Neural cell (in vitro differentiated cells): ENCODE data around the gene HDGFL2. TPM values are rescaled to one million over a fixed set of nuclear protein-coding genes. Genes with fewer than 3 reads are reported as not detected.

ENCODE experiments used
- H2AFZ ChIP-seq: fragments of 200-600, 300-800 bp; sonication (generic), shearing (Covaris generic); 2 replicates; pipeline ENCODE4 v1.6.0; 2014; ENCODE audit warnings: low read depth, mild to moderate bottlenecking, antibody characterized with exemption, low read length, moderate library complexity
- H3F3A ChIP-seq: fragments of 200-600 bp; shearing (Covaris generic); 2 replicates; pipeline ENCODE4 v1.6.1; 2016; ENCODE audit warnings: mild to moderate bottlenecking, moderate library complexity, mixed read lengths, antibody characterized with exemption, low read length; ENCODE audit not compliant: insufficient read depth, poor library complexity, severe bottlenecking
- H3K27ac ChIP-seq: fragments of 200-600, 300-800 bp; sonication (generic), shearing (Covaris generic); 2 replicates; pipeline ENCODE4 v1.5.1; 2014; ENCODE audit warnings: mild to moderate bottlenecking, low read length, moderate library complexity
- H3K27me3 ChIP-seq: fragments of 300-800, 200-600 bp; sonication (generic), shearing (Covaris generic); 2 replicates; pipeline ENCODE4 v1.6.0; 2014; ENCODE audit warnings: mild to moderate bottlenecking, low read depth, low read length, moderate library complexity; ENCODE audit not compliant: insufficient read depth
- H3K36me3 ChIP-seq: fragments of 300-800, 200-600 bp; sonication (generic), shearing (Covaris generic); 2 replicates; pipeline ENCODE4 v1.5.1; 2014; ENCODE audit warnings: mild to moderate bottlenecking, antibody characterized with exemption, low read length, moderate library complexity; ENCODE audit not compliant: insufficient read depth
- H3K4me2 ChIP-seq: fragments of 300-800, 200-600 bp; sonication (generic), shearing (Covaris generic); 2 replicates; pipeline ENCODE4 v1.6.0; 2014; ENCODE audit warnings: mild to moderate bottlenecking, low read length
- H3K4me3 ChIP-seq: fragments of 300-800, 200-600 bp; sonication (generic), shearing (Covaris generic); 2 replicates; pipeline ENCODE4 v1.5.1; 2014; ENCODE audit warnings: mild to moderate bottlenecking, low read length, moderate library complexity
- H3K79me2 ChIP-seq: fragments of 200-600 bp; shearing (Covaris generic); replicated peaks from 2 replicates; pipeline ENCODE4 v1.6.0; 2014; ENCODE audit warnings: mild to moderate bottlenecking, low read length, moderate library complexity; ENCODE audit not compliant: insufficient read depth
- H3K9ac ChIP-seq: fragments of 300-800, 200-600 bp; sonication (generic), shearing (Covaris generic); 2 replicates; pipeline ENCODE4 v1.6.1; 2016; ENCODE audit warnings: mild to moderate bottlenecking, low read length, mixed read lengths
- H3K9me2 ChIP-seq: fragments of 200-600 bp; shearing (Covaris generic); 2 replicates; pipeline ENCODE4 v1.6.1; 2016; ENCODE audit warnings: mild to moderate bottlenecking, low read length, mixed read lengths; ENCODE audit not compliant: insufficient read depth
- H3K9me3 ChIP-seq: fragments of 200-600, 300-800 bp; sonication (generic), shearing (Covaris generic); 2 replicates; pipeline ENCODE4 v1.6.1; 2016; ENCODE audit warnings: mild to moderate bottlenecking, mixed run types, low read length, moderate library complexity, mixed read lengths
- H4K20me1 ChIP-seq: fragments of 200-600 bp; shearing (Covaris generic); 2 replicates; pipeline ENCODE4 v1.6.1; 2016; ENCODE audit warnings: mild to moderate bottlenecking, mixed run types; ENCODE audit not compliant: insufficient read depth
- EP300 ChIP-seq: fragments of 450-650 bp; conservative IDR thresholded peaks from 2 replicates; pipeline ENCODE4 v1.6.1; 2014; ENCODE audit warnings: antibody characterized with exemption, mild to moderate bottlenecking, moderate library complexity; ENCODE audit not compliant: poor library complexity, severe bottlenecking
- EZH2 ChIP-seq: fragments of 200-600, 300-800 bp; shearing (Covaris generic), sonication (generic); IDR thresholded peaks from 2 replicates; pipeline ENCODE4 v1.6.1; 2014; ENCODE audit warnings: antibody characterized with exemption, low read length, borderline replicate concordance, mild to moderate bottlenecking; ENCODE audit not compliant: insufficient read depth, poor library complexity, severe bottlenecking
- MXI1 ChIP-seq: fragments of 450-650 bp; conservative IDR thresholded peaks from 2 replicates; pipeline ENCODE4 v1.6.1; 2014; ENCODE audit warnings: antibody characterized with exemption, mild to moderate bottlenecking; ENCODE audit not compliant: poor library complexity, severe bottlenecking
- POLR2AphosphoS5 ChIP-seq: IDR thresholded peaks from 2 replicates; pipeline ENCODE4 v1.6.1; 2012
- RAD21 ChIP-seq: fragments of 450-650 bp; conservative IDR thresholded peaks from 2 replicates; pipeline ENCODE4 v1.6.1; 2014; ENCODE audit warnings: antibody characterized with exemption, mild to moderate bottlenecking, moderate library complexity
- SMC3 ChIP-seq: fragments of 450-650 bp; conservative IDR thresholded peaks from 2 replicates; pipeline ENCODE4 v1.6.1; 2014; ENCODE audit warnings: antibody characterized with exemption, mild to moderate bottlenecking, moderate library complexity; ENCODE audit not compliant: poor library complexity
- TAF1 ChIP-seq: IDR thresholded peaks from 2 replicates; pipeline ENCODE4 v1.6.1; 2012; ENCODE audit warnings: low read depth
- polyA plus RNA-seq: library from polyadenylated mRNA; depleted of rRNA; stranded (reverse); fragments of >200 nt; gene quantifications from 2 replicates; pipeline ENCODE4 v1.2.3, GENCODE V29; 2014
- TF ChIP-seq, protein P1 (sequence below): IDR thresholded peaks from 2 replicates; pipeline ENCODE4 v1.6.1; 2012; ENCODE audit warnings: borderline replicate concordance
- TF ChIP-seq, protein P2 (sequence below): fragments of 450-650 bp; IDR thresholded peaks from 2 replicates; pipeline ENCODE4 v1.5.1; 2014; ENCODE audit warnings: antibody characterized with exemption, mild to moderate bottlenecking, moderate library complexity; ENCODE audit not compliant: poor library complexity, severe bottlenecking

The HDGFL2 gene
- polyA plus RNA-seq, 1 donor from 2014 or later: 79.7 TPM

DNA sequence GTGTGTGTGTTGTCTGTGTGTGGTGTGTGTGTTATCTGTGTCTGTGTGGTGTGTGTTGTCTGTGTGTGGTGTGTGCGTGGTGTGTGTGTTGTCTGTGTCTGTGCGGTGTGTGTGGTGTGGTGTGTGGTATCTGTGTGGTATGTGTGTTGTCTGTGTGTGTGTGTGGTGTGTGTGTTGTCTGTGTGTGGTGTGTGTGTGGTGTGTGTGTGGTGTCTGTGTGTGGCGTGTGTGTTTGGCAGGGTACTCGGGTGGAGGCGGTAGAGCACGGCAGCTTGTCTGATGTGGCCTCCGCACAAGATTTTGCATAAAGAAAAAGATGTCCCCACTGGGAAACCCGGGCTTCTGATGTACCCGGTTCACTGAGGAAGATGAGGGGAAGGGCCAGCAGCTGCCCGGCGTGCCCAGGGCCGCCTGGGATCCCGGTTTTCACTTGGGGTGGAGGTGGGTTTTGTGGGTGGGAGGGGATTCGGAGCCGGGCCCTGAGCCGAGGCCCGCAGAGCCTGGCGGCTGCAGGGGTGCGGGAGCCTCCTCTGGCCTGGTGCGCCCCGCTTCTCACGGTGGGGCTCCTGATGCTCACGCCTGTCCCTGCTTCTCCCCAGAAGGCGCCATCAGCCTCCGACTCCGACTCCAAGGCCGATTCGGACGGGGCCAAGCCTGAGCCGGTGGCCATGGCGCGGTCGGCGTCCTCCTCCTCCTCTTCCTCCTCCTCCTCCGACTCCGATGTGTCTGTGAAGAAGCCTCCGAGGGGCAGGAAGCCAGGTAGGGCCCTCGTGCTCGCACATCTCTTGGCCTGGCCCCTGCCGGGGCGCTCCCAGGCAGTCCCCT is 21.2 kb downstream of the HDGFL2 start:
- no peak overlapping the region for H3K4me3 ChIP-seq
- H3K9me3 ChIP-seq: no peaks in the 10 kb centered on the region
- no peaks in the 10 kb centered on the region for H3F3A ChIP-seq
- H3K9me2 ChIP-seq: no peaks in the 10 kb centered on the region
- H3K36me3 ChIP-seq: no peaks in the 10 kb centered on the region
- H3K27ac ChIP-seq: no peak overlapping the region
- no peaks in the 10 kb centered on the region for H3K79me2 ChIP-seq
- TF ChIP-seq MXI1: no peak
- TF ChIP-seq EP300: no peak
- no peak for TF ChIP-seq RAD21
- TF ChIP-seq POLR2AphosphoS5: no peak
- TF ChIP-seq TAF1: no peak
- TF ChIP-seq SMC3: no peak
- TF ChIP-seq, protein P1, sequence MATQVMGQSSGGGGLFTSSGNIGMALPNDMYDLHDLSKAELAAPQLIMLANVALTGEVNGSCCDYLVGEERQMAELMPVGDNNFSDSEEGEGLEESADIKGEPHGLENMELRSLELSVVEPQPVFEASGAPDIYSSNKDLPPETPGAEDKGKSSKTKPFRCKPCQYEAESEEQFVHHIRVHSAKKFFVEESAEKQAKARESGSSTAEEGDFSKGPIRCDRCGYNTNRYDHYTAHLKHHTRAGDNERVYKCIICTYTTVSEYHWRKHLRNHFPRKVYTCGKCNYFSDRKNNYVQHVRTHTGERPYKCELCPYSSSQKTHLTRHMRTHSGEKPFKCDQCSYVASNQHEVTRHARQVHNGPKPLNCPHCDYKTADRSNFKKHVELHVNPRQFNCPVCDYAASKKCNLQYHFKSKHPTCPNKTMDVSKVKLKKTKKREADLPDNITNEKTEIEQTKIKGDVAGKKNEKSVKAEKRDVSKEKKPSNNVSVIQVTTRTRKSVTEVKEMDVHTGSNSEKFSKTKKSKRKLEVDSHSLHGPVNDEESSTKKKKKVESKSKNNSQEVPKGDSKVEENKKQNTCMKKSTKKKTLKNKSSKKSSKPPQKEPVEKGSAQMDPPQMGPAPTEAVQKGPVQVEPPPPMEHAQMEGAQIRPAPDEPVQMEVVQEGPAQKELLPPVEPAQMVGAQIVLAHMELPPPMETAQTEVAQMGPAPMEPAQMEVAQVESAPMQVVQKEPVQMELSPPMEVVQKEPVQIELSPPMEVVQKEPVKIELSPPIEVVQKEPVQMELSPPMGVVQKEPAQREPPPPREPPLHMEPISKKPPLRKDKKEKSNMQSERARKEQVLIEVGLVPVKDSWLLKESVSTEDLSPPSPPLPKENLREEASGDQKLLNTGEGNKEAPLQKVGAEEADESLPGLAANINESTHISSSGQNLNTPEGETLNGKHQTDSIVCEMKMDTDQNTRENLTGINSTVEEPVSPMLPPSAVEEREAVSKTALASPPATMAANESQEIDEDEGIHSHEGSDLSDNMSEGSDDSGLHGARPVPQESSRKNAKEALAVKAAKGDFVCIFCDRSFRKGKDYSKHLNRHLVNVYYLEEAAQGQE: no peak
- TF ChIP-seq EZH2: no peak
- TF ChIP-seq, protein P2, sequence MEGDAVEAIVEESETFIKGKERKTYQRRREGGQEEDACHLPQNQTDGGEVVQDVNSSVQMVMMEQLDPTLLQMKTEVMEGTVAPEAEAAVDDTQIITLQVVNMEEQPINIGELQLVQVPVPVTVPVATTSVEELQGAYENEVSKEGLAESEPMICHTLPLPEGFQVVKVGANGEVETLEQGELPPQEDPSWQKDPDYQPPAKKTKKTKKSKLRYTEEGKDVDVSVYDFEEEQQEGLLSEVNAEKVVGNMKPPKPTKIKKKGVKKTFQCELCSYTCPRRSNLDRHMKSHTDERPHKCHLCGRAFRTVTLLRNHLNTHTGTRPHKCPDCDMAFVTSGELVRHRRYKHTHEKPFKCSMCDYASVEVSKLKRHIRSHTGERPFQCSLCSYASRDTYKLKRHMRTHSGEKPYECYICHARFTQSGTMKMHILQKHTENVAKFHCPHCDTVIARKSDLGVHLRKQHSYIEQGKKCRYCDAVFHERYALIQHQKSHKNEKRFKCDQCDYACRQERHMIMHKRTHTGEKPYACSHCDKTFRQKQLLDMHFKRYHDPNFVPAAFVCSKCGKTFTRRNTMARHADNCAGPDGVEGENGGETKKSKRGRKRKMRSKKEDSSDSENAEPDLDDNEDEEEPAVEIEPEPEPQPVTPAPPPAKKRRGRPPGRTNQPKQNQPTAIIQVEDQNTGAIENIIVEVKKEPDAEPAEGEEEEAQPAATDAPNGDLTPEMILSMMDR: no peak
- H3K9ac ChIP-seq: no peak overlapping the region
- H4K20me1 ChIP-seq: no peaks in the 10 kb centered on the region
- H2AFZ ChIP-seq: no peak overlapping the region
- no peaks in the 10 kb centered on the region for H3K27me3 ChIP-seq
- no peak overlapping the region for H3K4me2 ChIP-seq

DNA sequence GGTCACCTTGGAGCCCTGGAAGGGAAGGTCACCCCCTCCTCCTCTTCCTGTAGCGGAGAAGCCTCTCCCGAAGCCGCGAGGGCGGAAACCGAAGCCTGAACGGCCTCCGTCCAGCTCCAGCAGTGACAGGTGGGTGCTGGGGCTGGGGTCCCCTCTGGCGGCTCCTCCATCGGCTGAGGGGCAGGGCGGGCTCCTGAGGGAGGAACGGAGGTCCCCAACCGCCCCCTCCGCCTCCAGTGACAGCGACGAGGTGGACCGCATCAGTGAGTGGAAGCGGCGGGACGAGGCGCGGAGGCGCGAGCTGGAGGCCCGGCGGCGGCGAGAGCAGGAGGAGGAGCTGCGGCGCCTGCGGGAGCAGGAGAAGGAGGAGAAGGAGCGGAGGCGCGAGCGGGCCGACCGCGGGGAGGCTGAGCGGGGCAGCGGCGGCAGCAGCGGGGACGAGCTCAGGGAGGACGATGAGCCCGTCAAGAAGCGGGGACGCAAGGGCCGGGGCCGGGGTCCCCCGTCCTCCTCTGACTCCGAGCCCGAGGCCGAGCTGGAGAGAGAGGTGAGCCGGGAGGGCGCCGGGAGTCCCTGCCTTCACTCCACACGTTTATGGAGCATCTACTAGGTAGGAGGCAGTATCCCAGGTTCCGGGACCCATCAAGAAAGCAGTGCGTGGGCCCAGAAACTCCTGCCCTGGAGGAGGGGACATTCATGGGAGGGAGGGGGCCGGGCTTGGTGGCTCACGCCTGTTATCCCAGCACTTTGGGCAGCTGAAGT is 22.0 kb downstream of the HDGFL2 start:
- Histone ChIP-seq H3K36me3 (no peaks in the 10 kb centered on the region), H3F3A (no peaks in the 10 kb centered on the region), H3K9me3 (no peaks in the 10 kb centered on the region), H3K79me2 (no peaks in the 10 kb centered on the region), H3K4me3 (no peak overlapping the region), H4K20me1 (no peaks in the 10 kb centered on the region), H3K27ac (no peak overlapping the region), H3K4me2 (no peak overlapping the region), H2AFZ (no peak overlapping the region), H3K9ac (no peak overlapping the region), H3K9me2 (no peaks in the 10 kb centered on the region), H3K27me3 (no peaks in the 10 kb centered on the region)
- TF ChIP-seq POLR2AphosphoS5: no peak
- TF ChIP-seq TAF1: no peak
- TF ChIP-seq EP300: no peak
- TF ChIP-seq RAD21: no peak
